ENCODE results near the gene KIF26B.
A peak's percentile ranks its signal among the peaks of the same experiment; 100 is the strongest.

KIF26B gene

GRCh38 chr1:245437369-245438062 lies 282.7 kb downstream of the KIF26B start:
- no peak for DNase-seq

DNA sequence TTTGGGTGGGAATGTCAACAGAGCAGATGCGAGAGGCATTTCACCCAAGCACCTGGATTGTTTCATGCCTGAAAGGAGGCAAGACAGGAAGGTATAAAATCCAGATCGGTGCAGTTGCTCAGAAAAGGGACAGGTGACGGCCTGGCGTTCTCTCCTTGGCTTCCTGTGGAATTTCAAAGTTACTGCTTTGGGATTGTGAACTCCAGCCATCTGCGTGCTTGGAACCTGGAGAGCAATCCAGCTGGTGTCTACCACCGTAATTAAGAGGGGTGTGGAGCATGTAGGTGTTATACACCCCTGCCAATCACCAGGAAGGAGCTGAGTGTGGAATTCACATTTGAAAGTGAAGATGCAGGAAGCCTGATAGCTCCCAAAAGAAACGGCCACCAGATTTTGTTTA lies 286.1 kb downstream of the KIF26B start:
- no peak for DNase-seq

GRCh38 chr1:245441689-245442088 lies 286.9 kb downstream of the KIF26B start:
- DNase-seq, result no peak

GRCh38 chr1:245444147-245444828 lies 289.5 kb downstream of the KIF26B start:
- no peak for DNase-seq

DNA sequence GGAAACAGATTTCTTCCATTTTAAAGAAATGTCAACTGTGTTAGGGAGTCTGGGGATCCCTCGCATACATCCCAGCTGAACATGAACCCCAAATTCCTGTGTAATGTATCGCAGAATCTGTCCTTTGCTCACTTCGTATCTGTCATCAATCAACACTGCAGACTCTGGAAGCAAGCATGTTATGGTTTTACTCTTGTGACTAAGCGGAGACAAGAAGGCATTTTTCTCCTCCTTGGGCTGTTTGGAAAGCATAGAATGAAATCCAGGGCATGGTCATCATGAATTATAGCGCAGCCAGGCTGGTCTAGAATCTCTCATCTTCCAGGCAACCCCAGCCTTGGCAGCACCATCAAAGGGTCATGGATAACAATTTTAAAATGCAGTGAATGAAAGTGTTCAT lies 290.2 kb downstream of the KIF26B start:
- no peak for DNase-seq

- DNase-seq, result no peak
Measured at GRCh38 chr1:245448531-245448930, 293.7 kb downstream of the KIF26B start.

GRCh38 chr1:245448975-245449431 lies 294.2 kb downstream of the KIF26B start:
- DNase-seq, result no peak

DNA sequence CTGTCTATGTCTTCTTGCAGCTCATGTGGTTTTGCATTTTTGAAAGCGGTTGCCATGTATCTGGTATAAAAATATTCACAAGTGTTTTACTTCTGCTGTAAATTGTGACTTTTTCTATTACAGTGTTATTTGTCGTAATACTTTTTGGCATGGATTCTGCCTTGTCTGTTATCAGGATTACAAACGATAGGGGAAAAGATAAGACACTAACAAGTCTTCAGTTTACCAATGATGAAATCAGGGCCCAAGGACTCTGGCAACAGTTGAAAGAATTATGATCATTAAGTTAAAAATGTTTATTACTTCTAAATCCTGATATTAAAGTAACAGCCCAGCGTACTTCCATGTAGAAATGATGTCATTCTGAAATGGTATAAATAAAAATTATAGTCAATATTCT lies 298.8 kb downstream of the KIF26B start:
- no peak for DNase-seq

GRCh38 chr1:245454051-245454450 lies 299.3 kb downstream of the KIF26B start:
- no peak for DNase-seq

DNA sequence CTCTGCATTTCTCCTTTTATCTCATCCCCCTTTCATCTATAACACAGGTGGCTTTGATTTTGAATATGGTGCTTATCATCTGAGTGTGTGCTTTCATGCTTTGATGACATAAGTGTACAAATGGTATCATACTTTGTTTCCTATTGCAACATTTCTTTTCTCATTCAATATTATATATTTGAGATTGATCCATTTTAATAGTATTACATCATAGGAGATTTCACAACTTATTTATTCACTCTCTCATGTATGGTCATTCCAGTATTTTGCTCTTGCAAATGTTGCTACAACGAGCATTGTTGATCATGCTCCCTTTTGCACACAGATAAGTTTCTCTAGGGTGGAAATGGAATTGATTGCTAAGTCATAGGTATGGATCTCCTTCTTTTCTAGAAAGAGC lies 302.8 kb downstream of the KIF26B start:
- no peak for DNase-seq

DNA sequence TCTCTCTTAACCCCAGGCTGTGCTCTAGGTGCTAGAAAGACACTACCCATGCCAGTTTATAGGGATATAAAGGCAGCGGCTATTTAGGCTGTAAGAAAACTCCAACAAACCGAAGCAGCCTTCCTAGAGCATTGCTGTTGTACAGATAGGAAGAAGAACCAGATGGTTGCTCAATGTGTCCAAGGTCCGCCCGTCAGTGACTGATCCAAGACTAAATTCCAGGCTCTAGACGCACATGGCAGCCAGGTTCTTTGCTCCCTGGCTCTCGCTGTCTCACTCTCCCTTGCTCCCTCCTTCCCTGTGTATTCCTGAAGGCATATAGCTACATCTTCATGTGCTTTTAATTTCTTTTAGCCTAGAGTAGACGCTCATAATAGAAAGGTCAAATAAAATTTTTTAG lies 303.4 kb downstream of the KIF26B start:
- no peak for DNase-seq

- DNase-seq, result peak; percentile 35
Measured at GRCh38 chr1:245458761-245459174, 304.0 kb downstream of the KIF26B start.

- no peak for DNase-seq
Measured at GRCh38 chr1:245459621-245460020, 304.8 kb downstream of the KIF26B start.

GRCh38 chr1:245461681-245462080 lies 306.9 kb downstream of the KIF26B start:
- no peak for DNase-seq

GRCh38 chr1:245462161-245462560 lies 307.4 kb downstream of the KIF26B start:
- no peak for DNase-seq

GRCh38 chr1:245463392-245464165 lies 308.8 kb downstream of the KIF26B start:
- no peak for DNase-seq

GRCh38 chr1:245464290-245464689 lies 309.5 kb downstream of the KIF26B start:
- DNase-seq, result no peak

DNA sequence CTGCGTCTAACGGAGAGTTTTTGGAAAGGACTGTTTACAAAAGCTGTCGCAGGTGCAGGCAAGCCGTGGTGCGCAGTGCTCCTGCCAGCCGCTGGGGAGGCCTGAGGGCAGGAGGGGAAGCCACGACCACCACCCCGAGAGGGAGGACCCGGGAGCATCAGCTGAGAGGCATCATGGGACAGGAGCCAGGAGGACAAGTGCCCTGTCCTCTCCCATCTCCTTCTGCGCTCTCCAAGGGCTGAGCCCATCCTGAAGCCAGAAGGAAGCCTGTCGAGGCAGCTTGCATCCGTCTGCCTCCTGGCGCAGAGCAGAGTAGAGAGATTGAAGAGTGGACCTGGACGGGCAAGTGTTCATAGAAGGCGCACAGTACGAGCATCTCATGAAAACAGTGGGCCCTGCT lies 310.9 kb downstream of the KIF26B start:
- DNase-seq, result no peak

DNA sequence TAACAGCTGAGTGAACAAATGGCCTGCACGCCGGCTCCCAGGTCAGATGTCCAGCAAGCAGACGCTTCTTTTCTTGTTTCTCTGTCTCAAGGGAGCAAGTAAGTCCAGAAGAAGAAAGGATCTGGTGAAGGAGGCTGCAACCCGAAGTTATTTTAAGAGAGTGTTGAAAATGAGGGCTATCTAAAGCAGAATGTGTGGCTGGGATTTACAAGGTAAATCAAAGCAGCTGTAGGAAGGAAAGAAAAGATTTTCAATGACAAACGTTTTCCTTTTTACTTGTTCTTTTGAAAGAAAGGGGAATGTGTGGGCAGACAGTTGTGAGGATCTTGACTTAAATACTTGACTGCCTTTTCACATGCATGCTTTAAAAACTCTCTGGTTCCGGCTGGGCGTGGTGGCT lies 311.5 kb downstream of the KIF26B start:
- no peak for DNase-seq

GRCh38 chr1:245467804-245468203 lies 313.0 kb downstream of the KIF26B start:
- no peak for DNase-seq

DNA sequence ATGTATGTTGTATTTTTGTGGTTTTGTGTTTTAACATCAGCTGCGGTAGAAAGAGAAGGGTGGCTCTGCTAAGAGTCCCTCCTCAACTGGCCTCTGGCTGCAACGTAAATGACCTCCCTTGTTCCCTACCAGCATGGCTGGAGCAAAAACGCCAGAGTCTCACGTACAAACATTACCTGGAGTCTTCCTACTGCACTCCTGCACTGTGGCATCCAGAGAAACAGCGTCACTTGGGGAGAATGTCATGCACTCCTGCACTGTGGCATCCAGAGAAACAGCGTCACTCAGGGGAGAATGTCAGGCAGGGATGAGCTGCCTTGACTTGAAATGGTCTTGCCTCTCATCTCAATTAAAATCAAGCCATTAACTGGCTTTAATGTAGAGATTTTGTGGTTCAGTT lies 314.2 kb downstream of the KIF26B start:
- no peak for DNase-seq

- no peak for DNase-seq
Measured at GRCh38 chr1:245469734-245470133, 314.9 kb downstream of the KIF26B start.

- no peak for DNase-seq
Measured at GRCh38 chr1:245475126-245475525, 320.3 kb downstream of the KIF26B start.

DNA sequence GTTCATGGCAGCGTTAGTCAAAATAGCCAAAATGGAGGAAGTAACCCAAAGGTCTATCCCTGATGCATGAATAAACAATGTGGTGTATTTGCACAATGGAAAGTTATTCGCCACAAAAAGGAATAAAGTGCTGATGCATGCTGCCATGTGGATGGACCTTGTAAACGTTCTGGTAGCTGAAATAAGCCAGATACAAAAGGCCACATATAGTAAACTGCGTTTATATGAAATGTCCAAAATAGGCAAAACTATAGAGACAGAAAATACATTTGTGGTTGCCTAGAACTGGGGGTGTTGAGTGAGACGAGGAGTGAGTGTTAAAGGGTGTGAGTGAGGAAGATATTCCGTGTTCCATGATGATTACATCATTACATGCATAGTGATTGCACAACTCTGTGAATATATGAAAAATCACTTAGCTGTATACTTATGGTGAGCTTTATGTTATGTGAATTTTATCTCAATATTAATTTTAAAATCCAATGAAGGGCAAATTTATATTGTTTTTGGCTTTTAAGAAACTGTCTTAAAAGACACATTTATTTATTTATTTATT lies 321.3 kb downstream of the KIF26B start:
- DNase-seq, result no peak

Measured in NCI-H146 (cell line).